Activated T-cell treated with anti-CD3 and anti-CD28 coated beads, Interleukin-2, amount 50 U/mL, for 48 hours (primary cell): Measurements from ENCODE around the gene ZNF678.
"Not testable (repeated sequence)": the region's sequence is repeated elsewhere in the genome, so short reads cannot be mapped to it uniquely, and the experiment has no call there.

Source experiments
- DNase-seq, 2 experiments: peaks; one replicate each; pipeline ENCODE4 v3.0.0-alpha.2; 2020

The ZNF678 gene

GRCh38 chr1:227556288-227556687, 7.1 kb upstream of the ZNF678 start:
- no peak for DNase-seq

GRCh38 chr1:227557962-227558725, 5.2 kb upstream of the ZNF678 start:
- no peak for DNase-seq

GRCh38 chr1:227558732-227559262, 4.6 kb upstream of the ZNF678 start:
- no peak for DNase-seq

GRCh38 chr1:227559499-227559898, 3.9 kb upstream of the ZNF678 start:
- DNase-seq: no peak

- DNase-seq: no peak
These were observed 3.4 kb upstream of the ZNF678 start for GRCh38 chr1:227559926-227560325.

- DNase-seq: no peak
These were observed 2.8 kb upstream of the ZNF678 start for GRCh38 chr1:227560393-227561173.

- DNase-seq: no peak
These were observed 2.0 kb upstream of the ZNF678 start for GRCh38 chr1:227561241-227561907.

GRCh38 chr1:227562037-227562436, 1.3 kb upstream of the ZNF678 start:
- no peak for DNase-seq

- no peak for DNase-seq
These were observed 428 bp upstream of the ZNF678 start for GRCh38 chr1:227562933-227563323.

- DNase-seq: no peak
These were observed 3.9 kb downstream of the ZNF678 start for GRCh38 chr1:227567256-227567655.

GRCh38 chr1:227568593-227568992, 5.2 kb downstream of the ZNF678 start:
- no peak for DNase-seq

- no peak for DNase-seq
These were observed 9.4 kb downstream of the ZNF678 start for GRCh38 chr1:227572752-227573151.

- DNase-seq: no peak
These were observed 11.6 kb downstream of the ZNF678 start for GRCh38 chr1:227574926-227575325.

- no peak for DNase-seq
These were observed 12.8 kb downstream of the ZNF678 start for GRCh38 chr1:227576189-227576588.

GRCh38 chr1:227577500-227577899, 14.1 kb downstream of the ZNF678 start:
- no peak for DNase-seq

GRCh38 chr1:227583354-227583753, 20.0 kb downstream of the ZNF678 start:
- DNase-seq: no peak

GRCh38 chr1:227586733-227587132, 23.4 kb downstream of the ZNF678 start:
- no peak for DNase-seq

- no peak for DNase-seq
These were observed 24.6 kb downstream of the ZNF678 start for GRCh38 chr1:227587968-227588367.

GRCh38 chr1:227588769-227589168, 25.4 kb downstream of the ZNF678 start:
- DNase-seq: not testable (repeated sequence)

- not testable (repeated sequence) for DNase-seq
These were observed 26.4 kb downstream of the ZNF678 start for GRCh38 chr1:227589777-227590176.

- DNase-seq: not testable (repeated sequence)
These were observed 32.9 kb downstream of the ZNF678 start for GRCh38 chr1:227596222-227596621.

GRCh38 chr1:227603327-227603726, 40.0 kb downstream of the ZNF678 start:
- DNase-seq: no peak

GRCh38 chr1:227604446-227604845, 41.1 kb downstream of the ZNF678 start:
- DNase-seq: no peak
